Liver (tissue), 9 donors: ENCODE measurements around the gene TIMM17A. TPM values are rescaled to one million over a fixed set of nuclear protein-coding genes. Genes with fewer than 3 reads are reported as not detected.

Experiments used
- DNase-seq: peaks from one replicate; pipeline ENCODE4 v3.0.0-alpha.2; 2017; ENCODE audit warnings: low spot score
- H3K27ac ChIP-seq, 2 donors: one replicate each; pipeline ENCODE4 v1.7.0; 2013; ENCODE audit warnings: inconsistent platforms in 2 of 2, low read length in 2 of 2, control low read depth in 1 of 2, low read depth in 1 of 2, mild to moderate bottlenecking in 1 of 2
- H3K27me3 ChIP-seq, 4 donors: one replicate each; pipeline versions ENCODE4 v1.6.1 to v1.7.0; 2013; ENCODE audit warnings: low read length in 3 of 4, inconsistent platforms in 1 of 4, mild to moderate bottlenecking in 1 of 4, moderate library complexity in 1 of 4; ENCODE audit not compliant: control insufficient read depth in 4 of 4, insufficient read depth in 4 of 4
- H3K36me3 ChIP-seq, 4 donors: one replicate each; pipeline versions ENCODE4 v1.6.1 to v1.7.0; 2013; ENCODE audit warnings: low read length in 3 of 4, mild to moderate bottlenecking in 3 of 4, low read depth in 1 of 4, moderate library complexity in 1 of 4; ENCODE audit not compliant: control insufficient read depth in 4 of 4, insufficient read depth in 3 of 4
- H3K4me1 ChIP-seq, 4 donors: one replicate each; pipeline versions ENCODE4 v1.6.1 to v1.7.0; 2013; ENCODE audit warnings: low read length in 3 of 4, mild to moderate bottlenecking in 3 of 4, moderate library complexity in 1 of 4; ENCODE audit not compliant: control insufficient read depth in 4 of 4, insufficient read depth in 4 of 4
- H3K4me3 ChIP-seq, 3 donors: one replicate each; pipeline versions ENCODE4 v1.6.1 to v1.7.0; 2013; ENCODE audit warnings: low read length in 3 of 3, control low read depth in 1 of 3, low read depth in 1 of 3, mild to moderate bottlenecking in 1 of 3
- H3K9ac ChIP-seq, 2 donors: one replicate each; pipeline ENCODE4 v1.7.0; 2013; ENCODE audit warnings: low read length in 2 of 2, mild to moderate bottlenecking in 2 of 2, moderate library complexity in 2 of 2, control low read depth in 1 of 2, low read depth in 1 of 2
- H3K9me3 ChIP-seq, 4 donors: one replicate each; pipeline versions ENCODE4 v1.6.1 to v1.7.0; 2013; ENCODE audit warnings: low read length in 3 of 4; ENCODE audit not compliant: control insufficient read depth in 4 of 4
- MAX ChIP-seq: IDR thresholded peaks from 2 replicates; pipeline ENCODE4 v1.6.1; 2016; ENCODE audit warnings: antibody characterized with exemption
- NR2F2 ChIP-seq: IDR thresholded peaks from 2 replicates; pipeline ENCODE4 v1.6.1; 2016; ENCODE audit warnings: antibody characterized with exemption
- RAD21 ChIP-seq, 2 donors: IDR thresholded peaks; 2 replicates each; pipeline ENCODE4 v1.6.1; 2016; ENCODE audit warnings: antibody characterized with exemption in 2 of 2, mild to moderate bottlenecking in 2 of 2
- REST ChIP-seq: IDR thresholded peaks from 2 replicates; pipeline ENCODE4 v1.6.1; 2016; ENCODE audit warnings: antibody characterized with exemption, mild to moderate bottlenecking
- RXRA ChIP-seq, 2 donors: IDR thresholded peaks; 2 replicates each; pipeline ENCODE4 v1.6.1; 2017 to 2018; ENCODE audit warnings: antibody characterized with exemption in 2 of 2, mild to moderate bottlenecking in 1 of 2
- SP1 ChIP-seq: IDR thresholded peaks from 2 replicates; pipeline ENCODE4 v1.6.1; 2018; ENCODE audit warnings: antibody characterized with exemption, mild to moderate bottlenecking
- YY1 ChIP-seq: IDR thresholded peaks from 2 replicates; pipeline ENCODE4 v1.6.1; 2016; ENCODE audit warnings: antibody characterized with exemption, mild to moderate bottlenecking
- ZBTB33 ChIP-seq: IDR thresholded peaks from 2 replicates; pipeline ENCODE4 v1.6.1; 2016; ENCODE audit warnings: antibody characterized with exemption
- WGBS: extraction: QIAGEN DNeasy Blood & Tissue Kit; methylation state at CpG from one replicate; pipeline ENCODE4 v1.1.7; 2013; 5-methylcytosine and 5-hydroxymethylcytosine counted together
- polyA plus RNA-seq, 2 donors: library from polyadenylated mRNA; stranded (reverse) in 1 of 2; unstranded in 1 of 2; fragments of 200-250 nt in 1 of 2; fragments of >200 nt in 1 of 2; fragmentation: Nextera tagmentation in 1 of 2; extraction: Ambion mirVana in 1 of 2; gene quantifications; one replicate each; pipeline versions ENCODE4 v1.2.1 to v1.2.3, GENCODE V29; 2013 to 2015
- total RNA-seq, 2 donors: library from RNA; depleted of rRNA; stranded (reverse); fragments of >200 nt; gene quantifications; one replicate each; pipeline ENCODE4 v1.2.3, GENCODE V29; 2014
- donor health status: healthy.
- donor health status: healthy.
- donor health status: healthy.
- donor health status: healthy.
- donor health status: healthy.

TIMM17A gene
- total and polyA plus RNA-seq, 4 donors: 21.1 to 72.1 (median 51.0) TPM

DNA sequence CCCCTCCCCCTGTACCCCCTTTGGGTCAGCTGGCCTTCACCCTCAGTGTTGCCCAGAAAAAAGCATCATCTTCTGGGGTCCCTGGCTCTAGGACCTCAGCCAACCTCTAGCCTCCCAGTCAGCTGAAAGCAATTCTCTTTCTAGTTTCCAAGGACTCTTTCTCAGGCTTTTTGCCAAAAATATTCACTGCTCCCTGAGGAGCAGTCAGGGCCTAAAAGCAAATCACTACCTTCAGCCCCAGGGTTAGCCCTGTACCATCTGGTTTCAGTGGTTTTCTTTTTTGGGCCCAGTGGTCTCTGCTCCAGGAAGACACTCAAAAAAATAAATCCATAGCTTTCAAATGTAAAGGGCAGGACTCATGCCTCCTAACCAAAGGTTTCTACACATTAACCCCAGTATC, 5.8 kb upstream of the TIMM17A start:
- no peak for TF ChIP-seq YY1
- DNase-seq: no peak

GRCh38 chr1:201954263-201955008, 867 bp upstream of the TIMM17A start:
- H3K9ac ChIP-seq: peak overlapping the region; percentile 36
- peak overlapping the region; percentile 73 to 96 for H3K27ac ChIP-seq
- no peaks in the 10 kb centered on the region for H3K27me3 ChIP-seq
- H3K36me3 ChIP-seq: peaks cover 5 to 15% (median 9%) of the 10 kb centered on the region in 4 donors
- no peaks in the 10 kb centered on the region for H3K9me3 ChIP-seq
- H3K4me1 ChIP-seq: peaks cover 0 to 21% (median 11%) of the 10 kb centered on the region in 4 donors
- no peak for TF ChIP-seq SP1
- peak; percentile 9 for TF ChIP-seq REST
- no peak for TF ChIP-seq RXRA (IDR thresholded peaks at IDR 0.05)
- no peak for TF ChIP-seq ZBTB33
- TF ChIP-seq MAX: no peak
- TF ChIP-seq RAD21 (IDR thresholded peaks at IDR 0.05): no peak
- WGBS: 59% methylated on average over 24 of the region's 24 CpGs
- H3K4me3 ChIP-seq: peak overlapping the region; percentile 62 to 99 (median 92)
- DNase-seq: no peak

More for the DNA sequence above, 5.8 kb upstream of the TIMM17A start:
- peaks cover 0 to 2% (median 0%) of the 10 kb centered on the region in 4 donors for H3K27me3 ChIP-seq
- no peak overlapping the region for H3K27ac ChIP-seq
- no peak overlapping the region for H3K4me3 ChIP-seq
- no peaks in the 10 kb centered on the region for H3K36me3 ChIP-seq
- H3K9ac ChIP-seq: no peak overlapping the region
- H3K9me3 ChIP-seq: no peaks in the 10 kb centered on the region
- H3K4me1 ChIP-seq: peaks cover 0 to 4% (median 2%) of the 10 kb centered on the region in 4 donors

DNA sequence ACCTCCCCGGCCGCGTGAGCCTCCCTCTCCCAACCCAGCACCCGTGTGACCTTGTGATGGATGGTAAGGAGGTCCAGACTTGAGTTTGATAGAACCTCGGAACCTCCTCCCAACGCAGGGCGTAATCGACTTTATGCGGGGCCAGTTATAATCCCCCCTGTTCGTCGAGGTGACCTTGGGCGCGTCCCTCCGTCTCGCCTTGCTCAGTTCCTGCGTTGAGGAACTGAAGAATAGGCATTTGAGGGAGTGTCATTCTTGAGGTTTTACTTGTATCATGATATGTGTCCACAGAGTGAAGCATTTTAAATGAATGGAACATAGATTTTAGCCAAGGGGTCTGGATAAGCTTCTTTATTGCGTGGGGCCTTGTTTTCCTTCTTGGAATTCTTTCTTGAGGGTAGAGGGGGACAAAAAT, 433 bp downstream of the TIMM17A start:
- Histone ChIP-seq H3K9me3 (no peaks in the 10 kb centered on the region), H3K27me3 (no peaks in the 10 kb centered on the region), H3K4me3 (peak overlapping the region; percentile 62 to 99 (median 91)), H3K4me1 (peaks cover 0 to 21% (median 11%) of the 10 kb centered on the region in 4 donors), H3K36me3 (peaks cover 7 to 18% (median 12%) of the 10 kb centered on the region in 4 donors), H3K9ac (peak overlapping the region; percentile 87 to 96), H3K27ac (peak overlapping the region; percentile 88 to 96)
- TF ChIP-seq ZBTB33: no peak
- no peak for TF ChIP-seq SP1
- no peak for TF ChIP-seq NR2F2
- no peak for TF ChIP-seq RXRA (IDR thresholded peaks at IDR 0.05)
- WGBS: under 1% methylated on average over 17 of the region's 17 CpGs
- no peak for DNase-seq
